ENCODE measurements around the gene TSHZ2. TPM values are rescaled to one million over a fixed set of nuclear protein-coding genes. Genes with fewer than 3 reads are reported as not detected.

The TSHZ2 gene
- total and polyA plus RNA-seq, 2 donors (not counting 3 experiments of a cell fraction or from before 2014, with no cell fraction given) = not detected

DNA sequence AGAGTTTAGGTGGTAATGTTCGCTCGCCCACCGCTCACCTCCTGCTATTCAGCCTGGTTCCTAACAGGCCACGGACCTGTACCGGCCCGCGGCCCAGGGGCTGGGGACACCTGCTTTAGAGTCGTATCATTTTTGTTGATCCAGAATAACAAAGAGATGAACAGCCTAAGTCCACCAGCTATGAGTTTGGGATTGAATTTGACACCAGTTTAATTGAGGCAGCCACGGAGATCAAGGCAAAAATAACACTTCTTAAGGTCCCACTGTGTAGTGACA lies 108.5 kb downstream of the TSHZ2 start:
- H4K20me1 ChIP-seq (replicated peaks; ENCODE audit: control insufficient read depth, extremely low read depth, insufficient read depth, low read length) = no peaks in the 10 kb centered on the region
- no peak for FAIRE-seq

More for the DNA sequence above, 108.5 kb downstream of the TSHZ2 start:
- POLR2A ChIA-PET = no interaction called here
- no peaks in the 10 kb centered on the region for H3K36me3 ChIP-seq (ENCODE audit: control insufficient read depth in 2 of 2, extremely low read depth in 1 of 2, insufficient read depth in 2 of 2, low read length in 2 of 2)
- no peak for DNase-seq (ENCODE audit: low read depth, low spot score)
- no peaks in the 10 kb centered on the region for H3K9me3 ChIP-seq (replicated peaks; ENCODE audit: control insufficient read depth, insufficient read depth, low read length)
- TF ChIP-seq GATA2 (IDR thresholded peaks at IDR 0.05; ENCODE audit: insufficient read depth, insufficient read length, low read depth, low read length) (no peak), FOS (IDR thresholded peaks at IDR 0.05; ENCODE audit: borderline replicate concordance, insufficient read depth, low read length) (no peak), POLR2A (IDR thresholded peaks at IDR 0.05; ENCODE audit: low read depth, low read length) (no peak), JUN (IDR thresholded peaks at IDR 0.05; ENCODE audit: borderline replicate concordance, insufficient read depth, insufficient read length, low read depth) (no peak), MYC (IDR thresholded peaks at IDR 0.05; ENCODE audit: low read depth, low read length) (no peak), EZH2 (IDR thresholded peaks at IDR 0.05; ENCODE audit: borderline replicate concordance, low read depth, low read length, severe bottlenecking) (no peak), POLR2AphosphoS5 (IDR thresholded peaks at IDR 0.05; ENCODE audit: insufficient read depth, low read depth, low read length) (no peak)
- TF ChIP-seq, protein P1, sequence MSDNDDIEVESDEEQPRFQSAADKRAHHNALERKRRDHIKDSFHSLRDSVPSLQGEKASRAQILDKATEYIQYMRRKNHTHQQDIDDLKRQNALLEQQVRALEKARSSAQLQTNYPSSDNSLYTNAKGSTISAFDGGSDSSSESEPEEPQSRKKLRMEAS (IDR thresholded peaks at IDR 0.05; ENCODE audit: insufficient read depth, insufficient read length) = no peak
- TF ChIP-seq, protein P2, sequence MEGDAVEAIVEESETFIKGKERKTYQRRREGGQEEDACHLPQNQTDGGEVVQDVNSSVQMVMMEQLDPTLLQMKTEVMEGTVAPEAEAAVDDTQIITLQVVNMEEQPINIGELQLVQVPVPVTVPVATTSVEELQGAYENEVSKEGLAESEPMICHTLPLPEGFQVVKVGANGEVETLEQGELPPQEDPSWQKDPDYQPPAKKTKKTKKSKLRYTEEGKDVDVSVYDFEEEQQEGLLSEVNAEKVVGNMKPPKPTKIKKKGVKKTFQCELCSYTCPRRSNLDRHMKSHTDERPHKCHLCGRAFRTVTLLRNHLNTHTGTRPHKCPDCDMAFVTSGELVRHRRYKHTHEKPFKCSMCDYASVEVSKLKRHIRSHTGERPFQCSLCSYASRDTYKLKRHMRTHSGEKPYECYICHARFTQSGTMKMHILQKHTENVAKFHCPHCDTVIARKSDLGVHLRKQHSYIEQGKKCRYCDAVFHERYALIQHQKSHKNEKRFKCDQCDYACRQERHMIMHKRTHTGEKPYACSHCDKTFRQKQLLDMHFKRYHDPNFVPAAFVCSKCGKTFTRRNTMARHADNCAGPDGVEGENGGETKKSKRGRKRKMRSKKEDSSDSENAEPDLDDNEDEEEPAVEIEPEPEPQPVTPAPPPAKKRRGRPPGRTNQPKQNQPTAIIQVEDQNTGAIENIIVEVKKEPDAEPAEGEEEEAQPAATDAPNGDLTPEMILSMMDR (IDR thresholded peaks at IDR 0.05; ENCODE audit: extremely low read depth in 1 of 2, insufficient read depth in 1 of 2, low read depth in 1 of 2, low read length in 2 of 2) = no peak
- no peak overlapping the region for H3K9ac ChIP-seq (replicated peaks; ENCODE audit: extremely low read depth, insufficient read depth, low read length)
- H3K4me2 ChIP-seq (ENCODE audit: insufficient read depth, low read length) = no peak overlapping the region
- H3K27ac ChIP-seq (ENCODE audit: insufficient read depth, low read depth, low read length) = peak overlapping the region; percentile 46
- no peak overlapping the region for H3K4me3 ChIP-seq (replicated peaks in 1 of 3; ENCODE audit: insufficient read depth in 1 of 3, low read depth in 1 of 3, low read length in 3 of 3)
- H3K27me3 ChIP-seq (ENCODE audit: control insufficient read depth in 2 of 2, insufficient read depth in 2 of 2, low read length in 2 of 2) = no peaks in the 10 kb centered on the region
- intact Hi-C loops (cut with micrococcal nuclease) = loop anchor here (10.0 kb wide), 1 partner anchor 634 kb away; no protein-coding TSS in a partner anchor
- H3K4me1 ChIP-seq (ENCODE audit: control insufficient read depth, extremely low read depth, insufficient read depth, low read length) = peaks cover 32% of the 10 kb centered on the region
- no peak overlapping the region for H2AFZ ChIP-seq (ENCODE audit: low read depth, low read length)
- no peaks in the 10 kb centered on the region for H3K79me2 ChIP-seq (ENCODE audit: control insufficient read depth, insufficient read depth, low read length)
- CTCF ChIA-PET = no interaction called here
- dilution Hi-C loops (cut with MboI; ENCODE audit: extremely low pct_ligation_motif_present, low sequenced_read_pairs) = no loop called here
- BruUV-seq (replicated peaks) = TSS peak; percentile 27
- H3K9me1 ChIP-seq (replicated peaks; ENCODE audit: control insufficient read depth, extremely low read depth, insufficient read depth, low read length) = no peaks in the 10 kb centered on the region
